ENCODE results near the gene OIT3. TPM values are rescaled to one million over a fixed set of nuclear protein-coding genes. Genes with fewer than 3 reads are reported as not detected.

OIT3 gene
- total and polyA plus RNA-seq, 2 of the 4 experiments (the other 2 are of a cell fraction): not detected

DNA sequence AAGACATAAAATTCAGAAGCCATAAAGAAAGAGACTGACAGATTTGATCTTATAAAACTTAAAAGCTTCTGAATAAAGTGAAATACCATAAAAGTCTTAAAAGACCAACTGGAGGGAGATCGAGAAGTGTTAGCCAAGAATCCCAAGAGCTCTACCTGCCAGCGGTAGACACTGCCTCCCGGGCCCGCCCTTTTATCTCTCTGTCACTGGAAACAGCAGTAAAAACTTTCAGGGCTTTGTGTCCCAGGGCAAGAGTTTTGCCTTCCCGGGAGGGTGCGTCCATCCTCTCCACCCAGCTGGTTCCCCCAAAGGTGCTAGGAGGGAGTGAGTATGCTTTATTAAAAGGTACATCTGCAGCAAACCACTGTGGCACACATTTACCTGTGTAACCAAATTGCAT is 55.2 kb downstream of the OIT3 start:
- Histone ChIP-seq H3K18ac (ENCODE audit: low read depth, low read length) (no peak overlapping the region), H3K4me3 (ENCODE audit: insufficient read depth, low read depth, low read length) (no peak overlapping the region), H4K91ac (ENCODE audit: insufficient read depth, low read depth, low read length) (no peak overlapping the region), H3K27ac (ENCODE audit: insufficient read depth, low read length) (no peak overlapping the region), H4K20me1 (ENCODE audit: insufficient read depth, low read length) (no peaks in the 10 kb centered on the region), H3K23ac (ENCODE audit: low read depth, low read length) (no peak overlapping the region), H3K4ac (ENCODE audit: low read depth, low read length) (no peak overlapping the region), H3K9me1 (ENCODE audit: insufficient read depth, low read length) (no peaks in the 10 kb centered on the region), H4K8ac (ENCODE audit: low read depth in 2 of 2, low read length in 2 of 2) (no peak overlapping the region), H3K14ac (replicated peaks; ENCODE audit: low read depth, low read length) (no peak overlapping the region), H2AK5ac (ENCODE audit: low read depth, low read length) (no peak overlapping the region), H3K79me1 (ENCODE audit: low read depth in 1 of 2, low read length in 2 of 2) (no peaks in the 10 kb centered on the region), H3K4me1 (ENCODE audit: control insufficient read depth, insufficient read depth, low read length) (no peaks in the 10 kb centered on the region), H2BK15ac (ENCODE audit: low read depth, low read length) (no peak overlapping the region), H2BK20ac (ENCODE audit: low read depth, low read length) (no peak overlapping the region), H3K56ac (ENCODE audit: extremely low read depth, insufficient read depth, low read length) (no peak overlapping the region), H4K5ac (ENCODE audit: low read depth, low read length) (no peak overlapping the region), H2AK9ac (replicated peaks; ENCODE audit: low read depth, low read length, poor library complexity) (no peak overlapping the region), H2BK120ac (ENCODE audit: low read depth, low read length) (no peak overlapping the region), H3K4me2 (ENCODE audit: low read depth, low read length) (no peak overlapping the region), H2BK5ac (ENCODE audit: low read depth, low read length, poor library complexity, severe bottlenecking) (no peak overlapping the region), H3K27me3 (ENCODE audit: control insufficient read depth, insufficient read depth, low read length) (peaks cover 29% of the 10 kb centered on the region), H3K36me3 (ENCODE audit: control insufficient read depth, insufficient read depth, low read length) (no peaks in the 10 kb centered on the region), H2AFZ (replicated peaks; ENCODE audit: low read length, poor library complexity) (no peak overlapping the region), H3K9me3 (ENCODE audit: control insufficient read depth, insufficient read depth, low read length) (no peaks in the 10 kb centered on the region; the same call in 1 of the 2 replicates), H3K9ac (ENCODE audit: low read depth, low read length) (no peak overlapping the region)
- DNase-seq (no peak), ATAC-seq (ENCODE audit: low read depth) (no peak)
- WGBS, 2 experiments (ENCODE audit: extremely low coverage in 2 of 2, insufficient read length in 1 of 2): 47% methylated on average over 4 of the region's 6 CpGs; no CpG with 5 or more reads in 1 of the 2 experiments
- ChIA-PET POLR2A (ENCODE audit: unreplicated experiment) (no interaction called here), CTCF (interaction anchor here (0.9 to 1.3 kb wide), 2 partner anchors 11 to 12 kb away, joined by 3 to 6 read pairs; no protein-coding TSS in a partner anchor)
- dilution Hi-C loops (cut with HindIII; ENCODE audit: low sequenced_read_pairs, unreplicated experiment) (no loop called here), intact Hi-C loops (cut with micrococcal nuclease) (no loop called here), in situ Hi-C loops (cut with MboI; ENCODE audit: low sequenced_read_pairs) (no loop called here)
- no TSS peak for BruUV-seq (replicated peaks)
- TF ChIP-seq POLR2A (IDR thresholded peaks at IDR 0.05; ENCODE audit: low read depth, low read length): no peak
